K562 (cell line): Measurements from ENCODE around the gene CT45A2. TPM values are rescaled to one million over a fixed set of nuclear protein-coding genes. Genes with fewer than 3 reads are reported as not detected.
"Not testable (repeated sequence)": the region's sequence is repeated elsewhere in the genome, so short reads cannot be mapped to it uniquely, and the experiment has no call there.

Experiments
- ATAC-seq: fragments of 200-7000 bp; cut with Tn5 transposase; 3 replicates; pipeline ENCODE4 v1.9.1; 2020; ENCODE audit warnings: moderate library complexity
- Bru-seq: library from RNA; stranded (reverse); fragments of 400-500 nt; gene quantifications from one replicate; lab custom pipeline; 2021; lab: Mats Ljungman, UMichigan
- BruChase-seq, 2 experiments: library from RNA; stranded (reverse); fragments of 400-500 nt; gene quantifications; one replicate each; lab custom pipeline; 2021; lab: Mats Ljungman, UMichigan
- BruUV-seq: library from RNA; stranded (reverse); fragments of 400-500 nt; replicated peaks from 2 replicates; lab custom pipeline; 2021; lab: Mats Ljungman, UMichigan
- CTCF ChIA-PET: fragments of 300-600 bp; formaldehyde crosslinking; extraction: SDS; loops from one replicate; lab custom pipeline; 2021; ENCODE audit warnings: low intra/inter-chr PET ratio; lab: Yijun Ruan, JAX
- POLR2A ChIA-PET: fragments of 300-600, 350-650 bp; sonication (Branson Sonifier 250); formaldehyde crosslinking; extraction: SDS; loops from one replicate; lab custom pipeline; 2021; ENCODE audit warnings: antibody characterized with exemption, inconsistent platforms; lab: Yijun Ruan, JAX
- DNase-seq, 4 experiments: peaks; one replicate each; pipeline versions ENCODE4 v3.0.0 to v3.0.0-alpha.2; 2011 to 2018; ENCODE audit warnings: low spot score in 3 of 4, mixed read lengths in 3 of 4; ENCODE audit errors: extremely low read depth in 1 of 4
- FAIRE-seq: peaks from 2 replicates; lab custom pipeline; 2011; peaks lifted over from hg19 to GRCh38; lab: Jason Lieb, UNC
- H2AFZ ChIP-seq: 2 replicates; pipeline ENCODE4 v1.6.0; 2011; ENCODE audit warnings: low read depth, low read length, control low read depth, inconsistent platforms
- H3K27ac ChIP-seq: fragments of 200-600 bp; 3 replicates; pipeline ENCODE4 v1.8.0; 2011; ENCODE audit warnings: low read depth, mild to moderate bottlenecking, control low read depth, inconsistent platforms, low read length, moderate library complexity, mixed read lengths; ENCODE audit errors: extremely low read depth
- H3K27me3 ChIP-seq, 2 experiments: fragments of 300-600 bp in 1 of 2; 2 replicates in 1 of 2; 3 replicates in 1 of 2; pipeline versions ENCODE4 v1.6.0 to v1.8.0; 2011; ENCODE audit warnings: inconsistent platforms in 2 of 2, low read length in 2 of 2, mild to moderate bottlenecking in 1 of 2, mixed read lengths in 1 of 2, moderate library complexity in 1 of 2; ENCODE audit not compliant: control insufficient read depth in 2 of 2, insufficient read depth in 2 of 2
- H3K36me3 ChIP-seq: fragments of 300-600 bp; 3 replicates; pipeline ENCODE4 v1.8.0; 2011; ENCODE audit warnings: mild to moderate bottlenecking, low read length, inconsistent platforms; ENCODE audit not compliant: control insufficient read depth, insufficient read depth
- H3K4me1 ChIP-seq, 2 experiments: fragments of 200-600 bp in 1 of 2; replicated peaks in 1 of 2; 2 replicates in 1 of 2; 3 replicates in 1 of 2; pipeline versions ENCODE4 v1.5.1 to v1.8.0; 2011; ENCODE audit warnings: inconsistent platforms in 2 of 2, low read length in 2 of 2, mild to moderate bottlenecking in 1 of 2, mixed read lengths in 1 of 2, moderate library complexity in 1 of 2; ENCODE audit not compliant: control insufficient read depth in 2 of 2, insufficient read depth in 2 of 2
- H3K4me2 ChIP-seq: 2 replicates; pipeline ENCODE4 v1.6.1; 2011; ENCODE audit warnings: low read length, control low read depth, inconsistent platforms, mixed read lengths; ENCODE audit not compliant: insufficient read depth
- H3K4me3 ChIP-seq: fragments of 200-600 bp; sonication (generic), shearing (Covaris generic); 2 replicates; pipeline ENCODE4 v1.5.1; 2016; ENCODE audit warnings: control low read depth, inconsistent platforms
- H3K79me2 ChIP-seq: fragments of 200-600 bp; 3 replicates; pipeline ENCODE4 v1.8.0; 2011; ENCODE audit warnings: low read length, inconsistent platforms; ENCODE audit not compliant: control insufficient read depth, insufficient read depth
- H3K9ac ChIP-seq, 2 experiments: 2 replicates each; pipeline versions ENCODE4 v1.6.0 to v1.6.1; 2011; ENCODE audit warnings: low read depth in 2 of 2, low read length in 2 of 2, control low read depth in 1 of 2, inconsistent platforms in 1 of 2, mild to moderate bottlenecking in 1 of 2, mixed read lengths in 1 of 2; ENCODE audit not compliant: insufficient read depth in 1 of 2
- H3K9me1 ChIP-seq: one replicate; pipeline ENCODE4 v1.6.0; 2011; ENCODE audit warnings: inconsistent platforms, mild to moderate bottlenecking, low read length, moderate library complexity; ENCODE audit not compliant: control insufficient read depth, insufficient read depth
- H3K9me3 ChIP-seq: replicated peaks from 2 replicates; pipeline ENCODE4 v1.5.1; 2011; ENCODE audit warnings: low read depth, low read length, inconsistent platforms; ENCODE audit not compliant: control insufficient read depth, insufficient read depth
- H4K20me1 ChIP-seq: replicated peaks from 2 replicates; pipeline ENCODE4 v1.6.1; 2011; ENCODE audit warnings: low read length, inconsistent platforms, mixed read lengths; ENCODE audit not compliant: control insufficient read depth, insufficient read depth
- WGBS: fragments of 100-300 bp; shearing (Covaris generic); methylation state at CpG from one replicate; pipeline ENCODE4 v1.1.6; 2016; ENCODE audit warnings: low coverage, mixed read lengths; ENCODE audit not compliant: insufficient coverage; ENCODE audit errors: missing lambda C conversion rate; 5-methylcytosine and 5-hydroxymethylcytosine counted together
- in situ Hi-C: fragments of 300-500 bp; cut with MboI; formaldehyde crosslinking; loops from 4 replicates; pipeline ENCODE4 v1.15.0; 2018; ENCODE audit warnings: inconsistent platforms, mixed read lengths
- intact Hi-C: fragments of 100-400 bp; cut with micrococcal nuclease; formaldehyde crosslinking; loops from 2 replicates; pipeline ENCODE4 v1.14.2; 2022
- long read RNA-seq, 3 experiments: library from polyadenylated mRNA in 2 of 3; library from RNA in 1 of 3; unstranded in 2 of 3; stranded (forward) in 1 of 3; transcript quantifications; one replicate each; pipeline ENCODE4 v2.0.0, GENCODE V29; 2019 to 2022
- polyA minus RNA-seq, 3 experiments: library from RNA; depleted of rRNA, polyadenylated mRNA; stranded (reverse); fragments of >200 nt; gene quantifications; 2 replicates each; pipeline ENCODE4 v1.2.3, GENCODE V29; 2011
- polyA plus RNA-seq, 8 experiments: library from polyadenylated mRNA; depleted of rRNA in 4 of 8; stranded (reverse) in 5 of 8; unstranded in 3 of 8; fragments of >200 nt; fragmentation: Nextera tagmentation in 2 of 8; fragmentation: Illumina TruSeq in 1 of 8; extraction: Ambion mirVana in 2 of 8; extraction: Trizol in 1 of 8; gene quantifications; 2 replicates each; pipeline versions ENCODE4 v1.2.1 to v1.2.3, GENCODE V29; 2011 to 2014; ENCODE audit warnings: inconsistent platforms in 1 of 8, missing spikeins in 1 of 8
- total RNA-seq, 7 experiments: library from RNA; depleted of rRNA in 6 of 7; stranded (reverse); fragments of >200 nt in 6 of 7; fragmentation: Illumina TruSeq in 2 of 7; extraction: Trizol in 2 of 7; gene quantifications; 2 replicates each; pipeline versions ENCODE4 v1.2.1 to v1.2.3, GENCODE V29; 2011 to 2021; ENCODE audit warnings: low replicate concordance in 1 of 7

The CT45A2 gene
- 7.3 and 23.2 TPM in 2 replicates for total RNA-seq (2011; cell fraction: chromatin; rRNA removed; ENCODE audit: low replicate concordance)
- 3.7 and 5.3 TPM in 2 replicates for total RNA-seq (2011; cell fraction: nucleolus; rRNA removed)
- total RNA-seq (2011; cell fraction: nucleoplasm; rRNA removed), result 5.2 and 13.9 TPM in 2 replicates
- total RNA-seq (2014; rRNA removed) (4.7 and 10.2 TPM in 2 replicates), total RNA-seq (2014; rRNA removed; fragmentation: Illumina TruSeq; extraction: Trizol) (34.3 and 35.3 TPM in 2 replicates), total RNA-seq (2015; rRNA removed; fragmentation: Illumina TruSeq; extraction: Trizol) (19.2 and 21.4 TPM in 2 replicates), total RNA-seq (2021) (7.6 and 8.1 TPM in 2 replicates), polyA plus RNA-seq (2011; rRNA removed) (11.1 and 21.5 TPM in 2 replicates), polyA plus RNA-seq (2014; fragmentation: Illumina TruSeq; extraction: Trizol) (8.6 and 13.3 TPM in 2 replicates), polyA plus RNA-seq (2014; fragmentation: Nextera tagmentation; extraction: Ambion mirVana) (10 to 100 TPM in 1 of 2 experiments, 1 to 10 TPM in 1; 9.7 to 12.5 TPM), polyA plus RNA-seq (2014; rRNA removed) (14.0 and 15.0 TPM in 2 replicates), polyA minus RNA-seq (2011; rRNA and poly(A)+ RNA removed) (7.6 and 11.7 TPM in 2 replicates), Bru-seq, nascent RNA (not detected), BruChase-seq, experiment 1, labeled RNA remaining after a 2-hour chase (percentile 17 among the genes with signal in this experiment), BruChase-seq, experiment 2, labeled RNA remaining after a 6-hour chase (percentile 15 among the genes with signal in this experiment)
- 0.79 and 1.3 TPM in 2 replicates for polyA plus RNA-seq (2011; cell fraction: cytosol; rRNA removed)
- 1.2 and 1.6 TPM in 2 replicates for polyA plus RNA-seq (2011; cell fraction: nucleus; rRNA removed)
- polyA plus RNA-seq (2012), result 7.6 and 17.7 TPM in 2 replicates
- polyA minus RNA-seq (2011; cell fraction: cytosol; rRNA and poly(A)+ RNA removed), result 14.6 and 22.5 TPM in 2 replicates
- polyA minus RNA-seq (2011; cell fraction: nucleus; rRNA and poly(A)+ RNA removed), result 6.1 and 6.6 TPM in 2 replicates
- long read RNA-seq, experiment 1, partial matches to known transcripts, result 1 of 1 reads
- long read RNA-seq, experiment 1, other reads (novel, unspliced or antisense), result 0 of 1 reads
- long read RNA-seq, experiment 2, result 0 reads
- long read RNA-seq, experiment 3, result 0 reads

DNA sequence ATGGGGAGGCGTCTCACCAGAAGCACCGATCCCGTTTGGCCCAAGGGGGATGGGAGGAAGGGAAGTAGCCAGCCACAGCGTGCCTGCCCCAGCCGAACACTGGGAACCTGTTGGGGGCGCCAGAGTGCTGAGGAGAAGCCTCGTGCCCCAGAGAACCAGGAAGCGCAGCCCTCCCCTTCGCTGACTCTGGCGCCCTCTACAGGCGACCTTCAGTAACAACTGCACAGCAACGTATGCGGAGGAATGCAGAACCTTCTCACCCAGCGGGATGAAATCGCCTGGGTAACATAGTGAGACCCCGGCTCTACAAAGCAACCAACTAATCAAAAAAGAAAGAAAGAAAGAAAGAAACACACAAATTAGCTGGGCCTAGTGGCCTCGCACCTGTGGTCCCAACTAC lies at the start of gene CT45A2:
TSS of gene CT45A2 (minus strand) at position 101 of the 400 bp plus-strand sequence. CDS start 3,747 bp downstream, outside the sequence.
- H3K4me3 ChIP-seq, H3K27ac ChIP-seq, H3K27me3 ChIP-seq, in situ Hi-C loops, CTCF ChIA-PET, ATAC-seq, H3K9ac ChIP-seq, H3K79me2 ChIP-seq, H3K9me1 ChIP-seq, intact Hi-C loops, H3K36me3 ChIP-seq, H3K4me2 ChIP-seq, H3K9me3 ChIP-seq, H3K4me1 ChIP-seq, H2AFZ ChIP-seq, BruUV-seq, H4K20me1 ChIP-seq, POLR2A ChIA-PET, DNase-seq, FAIRE-seq: not testable (repeated sequence)
- WGBS, result no CpG with 5 or more reads among the region's 17 CpGs

- intact Hi-C loops, H3K36me3 ChIP-seq, DNase-seq, H3K4me3 ChIP-seq, H2AFZ ChIP-seq, H3K27ac ChIP-seq, H3K9me1 ChIP-seq, H3K4me2 ChIP-seq, CTCF ChIA-PET, H3K79me2 ChIP-seq, FAIRE-seq, H3K27me3 ChIP-seq, POLR2A ChIA-PET, H3K9ac ChIP-seq, in situ Hi-C loops, H4K20me1 ChIP-seq, H3K4me1 ChIP-seq, BruUV-seq, H3K9me3 ChIP-seq, ATAC-seq: not testable (repeated sequence)
- WGBS, result no CpG with 5 or more reads among the region's 17 CpGs
These were observed 34.6 kb upstream of the CT45A2 start, which contains the start of gene CT45A8 for GRCh38 chrX:135854438-135854837. TSS of gene CT45A8 (minus strand) at chrX:135854538. CDS start at chrX:135850783, 3,755 bp downstream.

GRCh38 chrX:135837180-135837579 lies 17.4 kb upstream of the CT45A2 start, which contains the start of gene CT45A7:
TSS of gene CT45A7 (minus strand) at chrX:135837280. CDS start at chrX:135833533, 3,747 bp downstream.
- DNase-seq, FAIRE-seq, in situ Hi-C loops: not testable (repeated sequence)

More at GRCh38 chrX:135837180-135837579, 17.4 kb upstream of the CT45A2 start, which contains the start of gene CT45A7:
- H3K36me3 ChIP-seq, ATAC-seq, H4K20me1 ChIP-seq, H3K9me3 ChIP-seq, intact Hi-C loops, H3K27ac ChIP-seq, H3K27me3 ChIP-seq, H3K4me1 ChIP-seq, H3K79me2 ChIP-seq, POLR2A ChIA-PET, H3K9me1 ChIP-seq, H3K4me2 ChIP-seq, H2AFZ ChIP-seq, BruUV-seq, CTCF ChIA-PET, H3K4me3 ChIP-seq, H3K9ac ChIP-seq: not testable (repeated sequence)
- WGBS, result no CpG with 5 or more reads among the region's 17 CpGs
